ENCODE results near the gene CYP11A1. TPM values are rescaled to one million over a fixed set of nuclear protein-coding genes. Genes with fewer than 3 reads are reported as not detected.
A peak's percentile ranks its signal among the peaks of the same experiment; 100 is the strongest.

CYP11A1 gene
- total and polyA plus RNA-seq, 2 donors (not counting 1 experiment from before 2014, with no cell fraction given) = not detected

DNA sequence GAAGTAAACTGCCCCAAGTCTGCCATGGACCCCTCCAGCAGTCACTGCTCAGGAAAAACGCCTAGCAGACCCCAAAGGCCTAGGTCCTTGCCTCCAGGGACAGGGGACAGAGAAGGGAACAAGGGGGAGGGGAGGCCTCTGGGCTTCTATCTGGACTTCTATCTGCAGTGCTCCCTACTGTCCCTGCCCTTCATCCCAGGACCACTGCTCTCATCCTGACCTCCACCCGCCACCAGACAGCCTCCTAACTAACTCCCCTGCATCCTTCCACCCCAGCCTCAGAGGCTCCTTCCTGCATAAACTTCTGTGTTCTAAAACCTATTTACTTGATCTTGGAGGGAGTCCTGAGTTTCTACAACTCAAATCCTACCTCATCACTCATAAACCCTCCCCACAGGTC is 40.9 kb upstream of the CYP11A1 start:
- Histone ChIP-seq H3K9me3 (ENCODE audit: control extremely low read depth in 1 of 3, control insufficient read depth in 2 of 3, insufficient read depth in 1 of 3, low read length in 2 of 3) (no peaks in the 10 kb centered on the region), H2AFZ (ENCODE audit: insufficient read depth, low read depth, low read length, poor library complexity, severe bottlenecking) (no peak overlapping the region), H3K4me2 (replicated peaks; ENCODE audit: low read depth, low read length, poor library complexity, severe bottlenecking) (no peak overlapping the region), H3K9ac (ENCODE audit: low read length) (no peak overlapping the region), H3K4me1 (ENCODE audit: control insufficient read depth in 2 of 2, insufficient read depth in 2 of 2, low read length in 2 of 2) (peaks cover 26 to 47% of the 10 kb centered on the region in 2 donors), H3K27me3 (replicated peaks in 1 of 4; ENCODE audit: control extremely low read depth in 1 of 4, control insufficient read depth in 3 of 4, insufficient read depth in 4 of 4, low read length in 3 of 4) (no peaks in the 10 kb centered on the region), H4K20me1 (ENCODE audit: control insufficient read depth, insufficient read depth, low read length, poor library complexity, severe bottlenecking) (peaks cover 7% of the 10 kb centered on the region), H3K79me2 (ENCODE audit: control insufficient read depth, insufficient read depth, low read length) (no peaks in the 10 kb centered on the region), H3K4me3 (ENCODE audit: control extremely low read depth in 1 of 5, extremely low read depth in 1 of 5, insufficient read depth in 1 of 5, low read depth in 2 of 5, low read length in 4 of 5) (no peak overlapping the region), H3K36me3 (replicated peaks in 1 of 2; ENCODE audit: control extremely low read depth in 1 of 2, control insufficient read depth in 1 of 2, extremely low read depth in 1 of 2, insufficient read depth in 2 of 2, low read length in 1 of 2) (peaks cover 0 to 35% of the 10 kb centered on the region in 2 experiments), H3K27ac (ENCODE audit: low read length in 2 of 2) (no peak overlapping the region)
- peaks cover 51% of the 10 kb centered on the region for H3K4me1 Mint-ChIP-seq
- no peaks in the 10 kb centered on the region for H3K27me3 Mint-ChIP-seq
- ChIA-PET POLR2A (no interaction called here), CTCF (interaction anchor here (1.3 to 1.5 kb wide), 3 partner anchors 24 to 31 kb away, joined by 3 to 5 read pairs (median 5); no protein-coding TSS in a partner anchor)
- intact Hi-C loops (cut with micrococcal nuclease) = no loop called here
- H3K27ac Mint-ChIP-seq = peak overlapping the region; percentile 73
- WGBS (ENCODE audit: insufficient coverage) = 57% methylated on average over 2 of the region's 2 CpGs
- H3K4me3 Mint-ChIP-seq = no peak overlapping the region
- TF ChIP-seq EZH2 (IDR thresholded peaks at IDR 0.05; ENCODE audit: borderline replicate concordance, insufficient read depth, low read depth, low read length, poor library complexity, severe bottlenecking) = no peak
- no peaks in the 10 kb centered on the region for H3K9me3 Mint-ChIP-seq (ENCODE audit: insufficient read depth)
- ATAC-seq (ENCODE audit: low read depth) (no peak), DNase-seq (no peak)

DNA sequence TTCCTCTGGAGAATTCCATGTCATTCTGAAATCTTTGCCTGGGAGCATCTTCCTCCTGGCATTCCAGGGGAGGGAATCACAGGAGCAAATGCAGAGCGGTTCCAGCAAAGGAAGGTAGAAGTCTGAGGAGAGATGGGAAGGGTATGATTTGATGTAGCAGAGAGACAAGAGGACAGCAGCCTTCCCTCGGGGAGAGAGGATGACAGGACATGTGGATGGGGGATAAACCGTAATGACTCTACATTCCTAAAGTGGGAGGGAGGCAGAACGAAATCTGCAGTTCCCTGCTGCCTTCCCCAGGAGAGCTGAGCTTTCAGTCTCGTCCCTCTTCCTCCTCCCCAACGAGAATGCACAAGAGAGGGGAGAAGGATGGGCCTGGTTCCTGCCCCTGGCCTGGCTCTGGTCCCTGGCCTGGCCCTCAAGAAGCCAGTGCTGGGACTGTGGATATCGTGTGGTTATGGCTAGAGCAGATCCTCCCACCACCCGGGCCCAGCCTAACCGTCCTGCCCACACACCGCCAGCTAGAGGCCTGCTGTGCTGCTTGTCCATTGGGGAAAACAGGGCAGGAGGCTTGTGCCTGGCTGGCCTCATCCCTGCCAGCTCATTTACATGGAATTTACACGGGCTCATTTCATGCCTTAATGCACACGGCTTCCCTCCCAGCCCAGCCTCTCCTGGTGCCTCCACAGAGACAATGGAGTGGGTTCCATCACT is 39.7 kb upstream of the CYP11A1 start:
- no peak overlapping the region for H3K4me3 ChIP-seq (ENCODE audit: control extremely low read depth in 1 of 5, extremely low read depth in 1 of 5, insufficient read depth in 1 of 5, low read depth in 2 of 5, low read length in 4 of 5)
- no peak for ATAC-seq (ENCODE audit: low read depth)
- DNase-seq = no peak
- peaks cover 38 to 59% of the 10 kb centered on the region in 2 donors for H3K4me1 ChIP-seq (ENCODE audit: control insufficient read depth in 2 of 2, insufficient read depth in 2 of 2, low read length in 2 of 2)
- no peak overlapping the region for H3K9ac ChIP-seq (ENCODE audit: low read length)
- no peak overlapping the region for H3K4me2 ChIP-seq (replicated peaks; ENCODE audit: low read depth, low read length, poor library complexity, severe bottlenecking)
- H3K9me3 ChIP-seq (ENCODE audit: control extremely low read depth in 1 of 3, control insufficient read depth in 2 of 3, insufficient read depth in 1 of 3, low read length in 2 of 3) = no peaks in the 10 kb centered on the region
- peaks cover 61% of the 10 kb centered on the region for H3K4me1 Mint-ChIP-seq
- no peaks in the 10 kb centered on the region for H3K9me3 Mint-ChIP-seq (ENCODE audit: insufficient read depth)
- WGBS (ENCODE audit: insufficient coverage) = 64% methylated on average over 6 of the region's 12 CpGs
- H3K27ac ChIP-seq (ENCODE audit: low read length in 2 of 2) = peak overlapping the region in 1 of 2 donors; percentile 11
- ChIA-PET POLR2A (interaction anchor here (0.9 kb wide), 1 partner anchor 12 kb away, joined by 3 read pairs; no protein-coding TSS in a partner anchor), CTCF (interaction anchor here (1.2 to 9.5 kb wide), 3 partner anchors 22 to 24 kb away, joined by 3 to 153 read pairs (median 4); no protein-coding TSS in a partner anchor)
- no peaks in the 10 kb centered on the region for H3K27me3 Mint-ChIP-seq
- peaks cover 7% of the 10 kb centered on the region for H4K20me1 ChIP-seq (ENCODE audit: control insufficient read depth, insufficient read depth, low read length, poor library complexity, severe bottlenecking)
- H3K36me3 ChIP-seq (replicated peaks in 1 of 2; ENCODE audit: control extremely low read depth in 1 of 2, control insufficient read depth in 1 of 2, extremely low read depth in 1 of 2, insufficient read depth in 2 of 2, low read length in 1 of 2) = peaks cover 0 to 23% of the 10 kb centered on the region in 2 experiments
- H3K79me2 ChIP-seq (ENCODE audit: control insufficient read depth, insufficient read depth, low read length) = no peaks in the 10 kb centered on the region
- no peaks in the 10 kb centered on the region for H3K27me3 ChIP-seq (replicated peaks in 1 of 4; ENCODE audit: control extremely low read depth in 1 of 4, control insufficient read depth in 3 of 4, insufficient read depth in 4 of 4, low read length in 3 of 4)
- TF ChIP-seq EZH2 (IDR thresholded peaks at IDR 0.05; ENCODE audit: borderline replicate concordance, insufficient read depth, low read depth, low read length, poor library complexity, severe bottlenecking) = no peak
- TF ChIP-seq, protein P1, sequence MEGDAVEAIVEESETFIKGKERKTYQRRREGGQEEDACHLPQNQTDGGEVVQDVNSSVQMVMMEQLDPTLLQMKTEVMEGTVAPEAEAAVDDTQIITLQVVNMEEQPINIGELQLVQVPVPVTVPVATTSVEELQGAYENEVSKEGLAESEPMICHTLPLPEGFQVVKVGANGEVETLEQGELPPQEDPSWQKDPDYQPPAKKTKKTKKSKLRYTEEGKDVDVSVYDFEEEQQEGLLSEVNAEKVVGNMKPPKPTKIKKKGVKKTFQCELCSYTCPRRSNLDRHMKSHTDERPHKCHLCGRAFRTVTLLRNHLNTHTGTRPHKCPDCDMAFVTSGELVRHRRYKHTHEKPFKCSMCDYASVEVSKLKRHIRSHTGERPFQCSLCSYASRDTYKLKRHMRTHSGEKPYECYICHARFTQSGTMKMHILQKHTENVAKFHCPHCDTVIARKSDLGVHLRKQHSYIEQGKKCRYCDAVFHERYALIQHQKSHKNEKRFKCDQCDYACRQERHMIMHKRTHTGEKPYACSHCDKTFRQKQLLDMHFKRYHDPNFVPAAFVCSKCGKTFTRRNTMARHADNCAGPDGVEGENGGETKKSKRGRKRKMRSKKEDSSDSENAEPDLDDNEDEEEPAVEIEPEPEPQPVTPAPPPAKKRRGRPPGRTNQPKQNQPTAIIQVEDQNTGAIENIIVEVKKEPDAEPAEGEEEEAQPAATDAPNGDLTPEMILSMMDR (IDR thresholded peaks at IDR 0.05) = no peak
- H3K4me3 Mint-ChIP-seq = no peak overlapping the region
- intact Hi-C loops (cut with micrococcal nuclease) = no loop called here
- no peak overlapping the region for H2AFZ ChIP-seq (ENCODE audit: insufficient read depth, low read depth, low read length, poor library complexity, severe bottlenecking)
- H3K27ac Mint-ChIP-seq = peak overlapping the region; percentile 59

All from B cell (primary cell).